ENCODE measurements around the gene CD70.
"Not testable (repeated sequence)": the region's sequence is repeated elsewhere in the genome, so short reads cannot be mapped to it uniquely, and the experiment has no call there.

Gene CD70

DNA sequence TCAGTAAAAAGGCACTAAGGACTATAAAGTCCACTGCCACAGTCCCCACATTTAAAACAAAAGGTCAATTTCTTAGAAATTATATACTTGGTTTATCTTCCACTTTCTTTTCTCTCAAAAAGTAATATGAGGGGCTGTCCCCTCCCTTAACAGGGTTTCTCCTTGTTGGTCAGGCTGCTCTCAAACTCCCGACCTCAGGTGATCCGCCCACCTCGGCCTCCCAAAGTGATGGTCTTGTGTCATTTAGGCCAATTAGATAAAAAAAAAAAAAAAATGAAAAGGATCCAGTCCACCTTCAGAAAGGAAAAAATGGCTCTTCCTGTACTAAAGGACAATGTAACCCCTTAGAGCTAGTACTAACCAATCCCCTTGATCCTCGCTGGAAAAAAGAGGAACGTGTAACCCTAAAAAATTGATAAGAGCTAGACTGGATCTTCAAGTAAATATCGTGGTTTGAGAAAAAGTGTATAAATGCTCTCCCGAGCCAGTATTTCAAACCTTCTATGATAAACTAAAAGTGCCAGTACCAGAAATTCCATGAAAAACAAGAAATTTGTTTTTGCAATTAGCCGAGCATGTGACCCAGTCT, 9.0 kb upstream of the CD70 start:
- Histone ChIP-seq H3K27me3 (ENCODE audit: insufficient read depth, low read depth, severe bottlenecking) (no peaks in the 10 kb centered on the region), H3K4me3 (ENCODE audit: low read depth, low read length) (no peak overlapping the region), H3K36me3 (no peaks in the 10 kb centered on the region), H3K27ac (no peak overlapping the region), H3K9me3 (ENCODE audit: severe bottlenecking) (no peaks in the 10 kb centered on the region)
- no peak for DNase-seq
- TF ChIP-seq, protein P1, sequence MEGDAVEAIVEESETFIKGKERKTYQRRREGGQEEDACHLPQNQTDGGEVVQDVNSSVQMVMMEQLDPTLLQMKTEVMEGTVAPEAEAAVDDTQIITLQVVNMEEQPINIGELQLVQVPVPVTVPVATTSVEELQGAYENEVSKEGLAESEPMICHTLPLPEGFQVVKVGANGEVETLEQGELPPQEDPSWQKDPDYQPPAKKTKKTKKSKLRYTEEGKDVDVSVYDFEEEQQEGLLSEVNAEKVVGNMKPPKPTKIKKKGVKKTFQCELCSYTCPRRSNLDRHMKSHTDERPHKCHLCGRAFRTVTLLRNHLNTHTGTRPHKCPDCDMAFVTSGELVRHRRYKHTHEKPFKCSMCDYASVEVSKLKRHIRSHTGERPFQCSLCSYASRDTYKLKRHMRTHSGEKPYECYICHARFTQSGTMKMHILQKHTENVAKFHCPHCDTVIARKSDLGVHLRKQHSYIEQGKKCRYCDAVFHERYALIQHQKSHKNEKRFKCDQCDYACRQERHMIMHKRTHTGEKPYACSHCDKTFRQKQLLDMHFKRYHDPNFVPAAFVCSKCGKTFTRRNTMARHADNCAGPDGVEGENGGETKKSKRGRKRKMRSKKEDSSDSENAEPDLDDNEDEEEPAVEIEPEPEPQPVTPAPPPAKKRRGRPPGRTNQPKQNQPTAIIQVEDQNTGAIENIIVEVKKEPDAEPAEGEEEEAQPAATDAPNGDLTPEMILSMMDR (IDR thresholded peaks at IDR 0.05; ENCODE audit: low read depth, low read length) = no peak

DNA sequence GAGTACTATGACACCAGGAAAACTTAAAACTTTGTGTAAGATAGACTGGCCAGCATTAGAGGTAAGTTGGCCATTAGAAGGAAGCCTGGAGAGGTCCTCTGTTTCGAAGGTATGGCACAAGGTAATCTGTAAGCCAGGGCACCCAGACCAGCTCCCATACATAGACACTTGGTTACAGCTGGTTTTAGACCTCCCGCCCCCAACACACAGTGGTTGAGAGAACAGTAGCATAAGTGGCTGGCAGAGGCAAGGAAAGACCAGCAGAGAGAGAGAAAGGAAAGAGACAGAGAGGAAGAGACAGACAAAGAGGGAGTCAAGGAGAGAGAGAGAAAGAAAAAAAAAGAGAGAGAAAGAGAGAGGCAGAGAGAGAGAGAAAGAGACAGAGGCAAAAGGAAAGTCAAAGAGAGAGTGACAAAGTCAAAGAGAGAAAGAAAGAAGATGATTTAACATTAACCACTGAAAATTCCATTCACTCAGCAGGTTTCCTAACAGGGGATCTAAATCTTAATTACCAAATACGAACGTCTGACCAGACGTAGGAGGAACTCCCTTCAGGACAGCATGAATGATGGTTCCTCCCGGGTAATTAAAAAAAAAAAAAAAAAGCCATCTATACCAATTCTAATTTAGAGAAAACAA, 7.4 kb upstream of the CD70 start:
- not testable (repeated sequence) for H3K27ac ChIP-seq; H3K4me3 ChIP-seq (ENCODE audit: low read depth, low read length); H3K9me3 ChIP-seq (ENCODE audit: severe bottlenecking); H3K36me3 ChIP-seq; DNase-seq; H3K27me3 ChIP-seq (ENCODE audit: insufficient read depth, low read depth, severe bottlenecking)

DNA sequence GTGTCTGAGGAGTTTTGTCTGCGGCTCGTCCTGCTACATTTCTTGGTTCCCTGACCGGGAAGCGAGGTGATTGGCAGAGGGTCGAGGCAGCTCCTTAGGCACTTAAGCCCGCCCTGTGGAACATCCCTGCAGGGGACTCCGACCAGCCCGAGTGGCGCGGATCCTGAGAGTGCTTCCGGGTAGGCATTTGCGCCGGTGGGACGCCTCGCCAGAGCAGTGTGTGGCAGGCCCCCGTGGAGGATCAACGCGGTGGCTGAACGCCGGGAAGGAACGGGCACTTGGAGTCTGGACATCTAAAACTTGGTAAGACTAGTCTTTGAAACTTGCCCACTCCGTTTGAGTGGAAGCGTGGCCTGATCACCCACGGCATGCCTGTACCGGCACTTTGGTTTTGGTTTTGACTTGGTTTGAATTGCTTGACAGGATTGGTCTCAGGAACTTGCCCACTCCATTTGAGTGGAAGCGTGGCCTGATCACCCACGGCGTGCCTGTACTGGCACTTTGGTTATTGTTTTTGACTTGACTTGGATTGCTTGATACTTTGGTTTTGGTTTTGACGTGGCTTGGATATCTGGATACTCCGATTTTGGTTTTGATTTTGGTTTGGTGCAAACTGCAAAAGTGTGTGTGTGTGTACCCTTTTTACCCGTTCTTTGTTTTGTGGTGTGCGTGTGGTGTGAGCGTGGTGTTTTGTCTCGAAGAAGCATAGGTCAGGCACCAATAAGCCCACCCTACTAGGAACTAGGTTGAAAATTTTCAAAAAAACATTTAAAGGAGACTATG, 6.7 kb upstream of the CD70 start:
- not testable (repeated sequence) for H3K36me3 ChIP-seq; H3K27ac ChIP-seq; H3K9me3 ChIP-seq (ENCODE audit: severe bottlenecking); H3K4me3 ChIP-seq (ENCODE audit: low read depth, low read length); DNase-seq; H3K27me3 ChIP-seq (ENCODE audit: insufficient read depth, low read depth, severe bottlenecking)

DNA sequence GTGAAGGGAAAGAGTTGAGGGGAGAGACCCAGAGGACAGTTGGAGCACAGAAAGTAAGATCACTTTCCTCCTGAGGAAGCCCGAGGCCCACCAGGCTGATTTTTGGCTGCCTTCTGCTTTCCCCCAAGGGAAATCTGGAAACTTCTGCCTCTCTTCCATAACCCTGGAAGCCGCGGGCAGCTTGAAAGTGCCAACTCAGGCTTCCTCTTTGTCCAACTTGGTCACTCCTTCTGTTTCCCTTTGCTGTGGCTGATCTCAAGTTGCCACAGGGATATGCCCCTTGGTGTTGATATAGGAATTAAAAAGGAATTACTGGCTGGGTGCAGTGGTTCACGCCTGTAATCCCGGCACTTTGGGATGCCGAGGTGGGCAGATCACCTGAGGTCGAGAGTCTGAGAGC, 5.7 kb upstream of the CD70 start:
- DNase-seq = no peak
- Histone ChIP-seq H3K9me3 (ENCODE audit: severe bottlenecking) (no peaks in the 10 kb centered on the region), H3K27ac (no peak overlapping the region), H3K27me3 (ENCODE audit: insufficient read depth, low read depth, severe bottlenecking) (no peaks in the 10 kb centered on the region), H3K36me3 (no peaks in the 10 kb centered on the region), H3K4me3 (ENCODE audit: low read depth, low read length) (no peak overlapping the region)
- TF ChIP-seq, protein P1 (IDR thresholded peaks at IDR 0.05; ENCODE audit: low read depth, low read length) = no peak

DNA sequence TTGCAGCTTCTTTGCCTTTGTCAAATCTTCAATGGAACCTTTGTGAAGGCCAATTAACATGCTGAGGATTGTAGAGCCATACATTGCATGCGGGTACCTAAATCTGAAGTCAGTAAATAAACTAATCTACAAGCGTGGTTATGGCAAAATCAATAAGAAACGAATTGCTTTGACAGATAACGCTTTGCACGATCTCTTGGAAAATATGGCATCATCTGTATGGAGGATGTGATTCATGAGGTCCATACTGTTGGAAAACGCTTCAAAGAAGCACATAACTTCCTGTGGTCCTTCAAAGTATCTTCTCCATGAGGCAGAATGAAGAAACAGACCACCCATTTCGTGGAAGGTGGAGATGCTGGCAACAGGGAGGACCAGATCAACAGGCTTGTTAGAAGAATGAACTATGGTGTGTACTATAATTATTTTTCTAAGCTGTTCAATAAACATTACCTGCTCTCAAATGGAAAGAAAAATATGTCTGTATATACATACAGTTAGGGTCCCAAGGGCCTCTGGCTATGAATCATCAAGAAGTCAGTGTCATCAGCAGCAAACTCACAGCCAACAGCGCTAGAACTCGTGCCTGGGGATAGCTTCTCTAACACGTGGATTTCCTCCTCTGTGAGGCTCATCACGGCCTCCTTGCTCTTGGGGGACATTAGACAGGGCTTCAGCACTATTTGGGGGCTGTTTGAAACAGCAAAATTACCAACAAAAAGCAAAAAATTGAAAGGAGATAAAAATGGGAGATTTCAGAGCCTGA, 2.9 kb upstream of the CD70 start:
- DNase-seq = no peak
- TF ChIP-seq, protein P1 (IDR thresholded peaks at IDR 0.05; ENCODE audit: low read depth, low read length) = no peak
- Histone ChIP-seq H3K36me3 (no peaks in the 10 kb centered on the region), H3K9me3 (ENCODE audit: severe bottlenecking) (no peaks in the 10 kb centered on the region), H3K27ac (no peak overlapping the region), H3K27me3 (ENCODE audit: insufficient read depth, low read depth, severe bottlenecking) (peaks cover 12% of the 10 kb centered on the region), H3K4me3 (ENCODE audit: low read depth, low read length) (no peak overlapping the region)

DNA sequence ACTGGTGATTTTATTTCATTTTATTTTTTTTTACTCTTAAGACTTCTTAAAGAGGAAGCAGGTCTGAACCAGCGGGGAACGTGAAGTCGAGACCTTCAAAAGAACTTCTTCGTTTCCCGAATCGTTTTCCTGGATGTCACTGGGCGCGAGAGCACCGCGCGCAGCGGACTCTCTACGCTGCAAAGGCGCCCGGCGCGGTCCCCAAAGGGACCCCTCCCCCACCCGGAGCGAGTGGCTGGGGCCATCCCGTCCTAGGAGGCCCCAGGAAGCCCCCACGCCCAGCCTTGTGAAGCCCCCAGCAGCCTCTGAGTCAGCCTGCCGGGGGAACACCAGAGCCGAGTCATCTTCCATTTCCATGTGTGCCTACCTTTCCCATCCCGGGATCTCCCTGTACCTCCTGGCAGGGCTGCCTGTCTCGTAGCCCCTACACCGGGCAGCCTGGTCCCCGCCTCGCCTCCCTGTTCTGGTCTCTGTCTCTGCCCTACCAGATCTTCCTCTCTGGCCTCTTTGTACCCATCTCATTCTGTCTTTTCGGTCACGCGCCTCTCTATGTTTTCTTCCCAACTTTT, 608 bp downstream of the CD70 start:
- Histone ChIP-seq H3K9me3 (ENCODE audit: severe bottlenecking) (no peaks in the 10 kb centered on the region), H3K27me3 (ENCODE audit: insufficient read depth, low read depth, severe bottlenecking) (peaks cover 12% of the 10 kb centered on the region), H3K4me3 (ENCODE audit: low read depth, low read length) (peak overlapping the region; percentile 49), H3K36me3 (no peaks in the 10 kb centered on the region), H3K27ac (no peak overlapping the region)
- DNase-seq = no peak
- TF ChIP-seq, protein P1 (IDR thresholded peaks at IDR 0.05; ENCODE audit: low read depth, low read length) = no peak

Measured in WERI-Rb-1 (cell line).